ENCODE measurements around the gene ZNF609. TPM values are rescaled to one million over a fixed set of nuclear protein-coding genes. Genes with fewer than 3 reads are reported as not detected.

ZNF609 gene
- total RNA-seq, 1 donor, result 20.6 TPM

- Histone ChIP-seq H3K4me1 (ENCODE audit: insufficient read depth, low read length) (no peaks in the 10 kb centered on the region), H3K4me3 (ENCODE audit: insufficient read depth, low read length) (no peak overlapping the region), H3K36me3 (ENCODE audit: insufficient read depth, low read length) (no peaks in the 10 kb centered on the region), H3K27me3 (ENCODE audit: insufficient read depth, low read length) (no peaks in the 10 kb centered on the region), H4K20me1 (ENCODE audit: insufficient read depth, low read length) (no peaks in the 10 kb centered on the region), H3K4me2 (ENCODE audit: insufficient read depth, low read length) (no peak overlapping the region), H2AFZ (ENCODE audit: low read length) (no peak overlapping the region), H3K9me3 (ENCODE audit: low read depth, low read length) (no peaks in the 10 kb centered on the region), H3K79me2 (ENCODE audit: insufficient read depth, low read length) (no peaks in the 10 kb centered on the region), H3K27ac (ENCODE audit: low read depth, low read length) (no peak overlapping the region)
- no peak for DNase-seq (ENCODE audit: insufficient read length, low spot score, missing footprints)
- no peak for TF ChIP-seq CTCF (IDR thresholded peaks at IDR 0.05; ENCODE audit: extremely low read depth, low read depth, low read length)
Observed at GRCh38 chr15:64716452-64716851, 256.1 kb downstream of the ZNF609 start.

- no peak for TF ChIP-seq CTCF (IDR thresholded peaks at IDR 0.05; ENCODE audit: extremely low read depth, low read depth, low read length)
- DNase-seq (ENCODE audit: insufficient read length, low spot score, missing footprints), result no peak
Observed at GRCh38 chr15:64717130-64717529, 256.8 kb downstream of the ZNF609 start.

GRCh38 chr15:64717735-64718495 is 257.5 kb downstream of the ZNF609 start:
- Histone ChIP-seq H3K9me3 (ENCODE audit: low read depth, low read length) (no peaks in the 10 kb centered on the region), H3K27ac (ENCODE audit: low read depth, low read length) (no peak overlapping the region), H3K4me2 (ENCODE audit: insufficient read depth, low read length) (no peak overlapping the region), H3K36me3 (ENCODE audit: insufficient read depth, low read length) (no peaks in the 10 kb centered on the region), H4K20me1 (ENCODE audit: insufficient read depth, low read length) (no peaks in the 10 kb centered on the region), H2AFZ (ENCODE audit: low read length) (no peak overlapping the region), H3K4me1 (ENCODE audit: insufficient read depth, low read length) (no peaks in the 10 kb centered on the region), H3K27me3 (ENCODE audit: insufficient read depth, low read length) (no peaks in the 10 kb centered on the region), H3K79me2 (ENCODE audit: insufficient read depth, low read length) (no peaks in the 10 kb centered on the region), H3K4me3 (ENCODE audit: insufficient read depth, low read length) (no peak overlapping the region)
- TF ChIP-seq CTCF (IDR thresholded peaks at IDR 0.05; ENCODE audit: extremely low read depth, low read depth, low read length), result no peak
- no peak for DNase-seq (ENCODE audit: insufficient read length, low spot score, missing footprints)

More at GRCh38 chr15:64717130-64717529, 256.8 kb downstream of the ZNF609 start:
- Histone ChIP-seq H3K79me2 (ENCODE audit: insufficient read depth, low read length) (no peaks in the 10 kb centered on the region), H3K4me1 (ENCODE audit: insufficient read depth, low read length) (no peaks in the 10 kb centered on the region), H3K27ac (ENCODE audit: low read depth, low read length) (no peak overlapping the region), H3K4me2 (ENCODE audit: insufficient read depth, low read length) (no peak overlapping the region), H3K9me3 (ENCODE audit: low read depth, low read length) (no peaks in the 10 kb centered on the region), H3K27me3 (ENCODE audit: insufficient read depth, low read length) (no peaks in the 10 kb centered on the region), H3K4me3 (ENCODE audit: insufficient read depth, low read length) (no peak overlapping the region), H2AFZ (ENCODE audit: low read length) (no peak overlapping the region), H3K36me3 (ENCODE audit: insufficient read depth, low read length) (no peaks in the 10 kb centered on the region), H4K20me1 (ENCODE audit: insufficient read depth, low read length) (no peaks in the 10 kb centered on the region)

- DNase-seq (ENCODE audit: insufficient read length, low spot score, missing footprints), result no peak
- Histone ChIP-seq H3K79me2 (ENCODE audit: insufficient read depth, low read length) (no peaks in the 10 kb centered on the region), H3K9me3 (ENCODE audit: low read depth, low read length) (no peaks in the 10 kb centered on the region), H3K27me3 (ENCODE audit: insufficient read depth, low read length) (no peaks in the 10 kb centered on the region), H2AFZ (ENCODE audit: low read length) (no peak overlapping the region), H3K4me2 (ENCODE audit: insufficient read depth, low read length) (no peak overlapping the region), H3K4me1 (ENCODE audit: insufficient read depth, low read length) (no peaks in the 10 kb centered on the region), H3K4me3 (ENCODE audit: insufficient read depth, low read length) (no peak overlapping the region), H3K27ac (ENCODE audit: low read depth, low read length) (no peak overlapping the region), H3K36me3 (ENCODE audit: insufficient read depth, low read length) (no peaks in the 10 kb centered on the region), H4K20me1 (ENCODE audit: insufficient read depth, low read length) (no peaks in the 10 kb centered on the region)
- no peak for TF ChIP-seq CTCF (IDR thresholded peaks at IDR 0.05; ENCODE audit: extremely low read depth, low read depth, low read length)
Observed at GRCh38 chr15:64720188-64720587, 259.8 kb downstream of the ZNF609 start.

Data from osteoblast (primary cell).